Lower leg skin (tissue), 3 donors: ENCODE data around the gene TNFAIP8.

Experiments
- POLR2A ChIP-seq, 2 donors: fragments of 450-650 bp; IDR thresholded peaks; one replicate each; pipeline ENCODE4 v1.6.1; 2016 to 2017; ENCODE audit warnings: antibody characterized with exemption in 2 of 2, mild to moderate bottlenecking in 1 of 2, moderate library complexity in 1 of 2
- TF ChIP-seq, protein P1 (sequence below), 3 donors: fragments of 450-650 bp; IDR thresholded peaks; one replicate each; pipeline ENCODE4 v1.5.1; 2016; ENCODE audit warnings: antibody characterized with exemption in 3 of 3, mild to moderate bottlenecking in 3 of 3, moderate library complexity in 2 of 3

DNA sequence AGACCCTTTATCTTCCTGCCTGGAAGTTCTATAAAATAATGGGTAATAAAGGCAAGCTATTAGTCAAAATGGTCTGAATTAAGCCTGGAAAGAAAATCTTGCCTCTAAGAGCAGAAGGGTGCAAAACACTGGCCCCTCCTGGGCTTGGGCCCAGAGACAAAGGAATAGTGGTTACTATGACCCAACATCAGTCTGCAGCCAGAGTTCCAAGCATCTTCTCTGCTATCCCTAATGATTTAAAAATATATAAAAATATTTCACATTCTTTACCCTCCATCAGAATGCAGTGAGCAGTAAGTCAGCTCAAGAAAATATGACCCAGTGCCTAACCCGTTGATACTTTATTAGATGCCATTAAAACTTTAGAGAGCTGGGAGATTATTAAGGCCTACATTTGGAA is 14.7 kb downstream of the TNFAIP8 start:
- no peak for TF ChIP-seq POLR2A (IDR thresholded peaks at IDR 0.05)
- TF ChIP-seq, protein P1, sequence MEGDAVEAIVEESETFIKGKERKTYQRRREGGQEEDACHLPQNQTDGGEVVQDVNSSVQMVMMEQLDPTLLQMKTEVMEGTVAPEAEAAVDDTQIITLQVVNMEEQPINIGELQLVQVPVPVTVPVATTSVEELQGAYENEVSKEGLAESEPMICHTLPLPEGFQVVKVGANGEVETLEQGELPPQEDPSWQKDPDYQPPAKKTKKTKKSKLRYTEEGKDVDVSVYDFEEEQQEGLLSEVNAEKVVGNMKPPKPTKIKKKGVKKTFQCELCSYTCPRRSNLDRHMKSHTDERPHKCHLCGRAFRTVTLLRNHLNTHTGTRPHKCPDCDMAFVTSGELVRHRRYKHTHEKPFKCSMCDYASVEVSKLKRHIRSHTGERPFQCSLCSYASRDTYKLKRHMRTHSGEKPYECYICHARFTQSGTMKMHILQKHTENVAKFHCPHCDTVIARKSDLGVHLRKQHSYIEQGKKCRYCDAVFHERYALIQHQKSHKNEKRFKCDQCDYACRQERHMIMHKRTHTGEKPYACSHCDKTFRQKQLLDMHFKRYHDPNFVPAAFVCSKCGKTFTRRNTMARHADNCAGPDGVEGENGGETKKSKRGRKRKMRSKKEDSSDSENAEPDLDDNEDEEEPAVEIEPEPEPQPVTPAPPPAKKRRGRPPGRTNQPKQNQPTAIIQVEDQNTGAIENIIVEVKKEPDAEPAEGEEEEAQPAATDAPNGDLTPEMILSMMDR (IDR thresholded peaks at IDR 0.05) = no peak
